Measurements from ENCODE around the gene EML4. TPM values are rescaled to one million over a fixed set of nuclear protein-coding genes. Genes with fewer than 3 reads are reported as not detected.

The EML4 gene
- total RNA-seq, 2 experiments from 2014 or later, result 37.1 to 43.2 TPM

DNA sequence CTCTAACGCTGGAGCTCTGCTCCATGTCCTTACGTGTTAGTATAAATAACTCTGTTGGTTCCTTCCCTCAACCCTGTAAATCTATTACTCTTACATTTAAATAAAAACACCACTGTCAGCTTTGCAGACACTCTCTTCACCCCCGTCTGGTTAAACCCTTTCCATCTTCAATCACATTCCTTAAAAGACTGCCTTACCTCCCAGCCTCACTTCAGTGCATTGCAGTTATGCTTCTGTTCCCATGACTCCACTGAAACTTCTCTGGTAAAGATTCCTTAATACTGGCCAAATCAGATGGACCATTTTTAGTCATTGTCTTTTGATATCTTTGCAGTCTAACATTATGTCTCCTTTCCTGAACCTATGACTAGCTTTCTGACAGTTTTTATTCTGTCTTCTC is 61.7 kb downstream of the EML4 start:
- intact Hi-C loops (cut with micrococcal nuclease; ENCODE audit: unreplicated experiment), result no loop called here
- ChIA-PET POLR2A (interaction anchor here (1.8 kb wide), 1 partner anchor 11 kb away, joined by 5 read pairs; no protein-coding TSS in a partner anchor), CTCF (ENCODE audit: unreplicated experiment) (no interaction called here)
- Histone ChIP-seq H3K4me3 (ENCODE audit: low read depth, low read length, poor library complexity, severe bottlenecking) (no peak overlapping the region), H4K20me1 (ENCODE audit: insufficient read depth, low read length) (no peaks in the 10 kb centered on the region), H3K79me2 (ENCODE audit: insufficient read depth, low read depth, low read length) (0 out of 2 replicates have a peak, but pooled peaks cover 5% of the 10 kb centered on the region), H3K9me2 (ENCODE audit: insufficient read depth, low read length) (no peaks in the 10 kb centered on the region), H3K4me2 (ENCODE audit: low read length) (no peak overlapping the region), H3K27ac (ENCODE audit: low read depth, low read length, poor library complexity, severe bottlenecking) (no peak overlapping the region), H3K4me1 (ENCODE audit: insufficient read depth, low read length, poor library complexity, severe bottlenecking) (no peaks in the 10 kb centered on the region), H3K36me3 (ENCODE audit: insufficient read depth, low read length) (no peaks in the 10 kb centered on the region), H2AFZ (ENCODE audit: low read length) (no peak overlapping the region), H3K9me3 (ENCODE audit: low read length) (no peaks in the 10 kb centered on the region)
- TF ChIP-seq EZH2phosphoT487 (IDR thresholded peaks at IDR 0.05; ENCODE audit: borderline replicate concordance, low read depth, low read length), result no peak
- TF ChIP-seq, protein P1, sequence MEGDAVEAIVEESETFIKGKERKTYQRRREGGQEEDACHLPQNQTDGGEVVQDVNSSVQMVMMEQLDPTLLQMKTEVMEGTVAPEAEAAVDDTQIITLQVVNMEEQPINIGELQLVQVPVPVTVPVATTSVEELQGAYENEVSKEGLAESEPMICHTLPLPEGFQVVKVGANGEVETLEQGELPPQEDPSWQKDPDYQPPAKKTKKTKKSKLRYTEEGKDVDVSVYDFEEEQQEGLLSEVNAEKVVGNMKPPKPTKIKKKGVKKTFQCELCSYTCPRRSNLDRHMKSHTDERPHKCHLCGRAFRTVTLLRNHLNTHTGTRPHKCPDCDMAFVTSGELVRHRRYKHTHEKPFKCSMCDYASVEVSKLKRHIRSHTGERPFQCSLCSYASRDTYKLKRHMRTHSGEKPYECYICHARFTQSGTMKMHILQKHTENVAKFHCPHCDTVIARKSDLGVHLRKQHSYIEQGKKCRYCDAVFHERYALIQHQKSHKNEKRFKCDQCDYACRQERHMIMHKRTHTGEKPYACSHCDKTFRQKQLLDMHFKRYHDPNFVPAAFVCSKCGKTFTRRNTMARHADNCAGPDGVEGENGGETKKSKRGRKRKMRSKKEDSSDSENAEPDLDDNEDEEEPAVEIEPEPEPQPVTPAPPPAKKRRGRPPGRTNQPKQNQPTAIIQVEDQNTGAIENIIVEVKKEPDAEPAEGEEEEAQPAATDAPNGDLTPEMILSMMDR (conservative IDR thresholded peaks at IDR 0.05; ENCODE audit: low read length), result no peak
- no TSS peak for BruUV-seq (replicated peaks)
- DNase-seq (ENCODE audit: low spot score), result no peak

DNA sequence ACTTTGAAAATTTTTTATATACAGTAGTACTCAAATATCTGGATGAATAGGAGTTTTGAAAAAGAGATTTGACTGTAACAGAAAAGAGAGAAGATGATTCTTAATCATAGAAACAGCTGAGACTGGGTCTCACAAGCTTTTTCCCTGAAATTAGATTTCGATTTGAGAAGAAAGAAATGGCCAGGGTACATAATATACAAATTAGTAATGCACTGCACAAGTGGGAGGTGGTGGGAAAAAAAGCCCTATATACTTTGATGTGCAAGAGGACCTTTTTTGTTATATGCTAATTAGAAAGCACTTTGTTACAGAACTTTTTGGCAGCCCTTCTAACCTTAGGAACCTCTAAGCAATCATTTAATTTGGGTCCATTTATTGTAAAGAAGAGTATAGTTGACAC is 62.9 kb downstream of the EML4 start:
- TF ChIP-seq, protein P1 (conservative IDR thresholded peaks at IDR 0.05; ENCODE audit: low read length), result no peak
- TF ChIP-seq EZH2phosphoT487 (IDR thresholded peaks at IDR 0.05; ENCODE audit: borderline replicate concordance, low read depth, low read length), result no peak
- H3K4me2 ChIP-seq (ENCODE audit: low read length), result no peak overlapping the region
- ChIA-PET POLR2A (interaction anchor here (0.7 kb wide), 1 partner anchor 137 kb away, joined by 3 read pairs; no protein-coding TSS in a partner anchor), CTCF (ENCODE audit: unreplicated experiment) (no interaction called here)
- H3K9me2 ChIP-seq (ENCODE audit: insufficient read depth, low read length), result no peaks in the 10 kb centered on the region
- no peak overlapping the region for H2AFZ ChIP-seq (ENCODE audit: low read length)
- no peaks in the 10 kb centered on the region for H3K4me1 ChIP-seq (ENCODE audit: insufficient read depth, low read length, poor library complexity, severe bottlenecking)
- H3K36me3 ChIP-seq (ENCODE audit: insufficient read depth, low read length), result no peaks in the 10 kb centered on the region
- H3K79me2 ChIP-seq (ENCODE audit: insufficient read depth, low read depth, low read length), result 0 out of 2 replicates have a peak, but pooled peaks cover 5% of the 10 kb centered on the region
- no TSS peak for BruUV-seq (replicated peaks)
- H4K20me1 ChIP-seq (ENCODE audit: insufficient read depth, low read length), result no peaks in the 10 kb centered on the region
- no peak overlapping the region for H3K4me3 ChIP-seq (ENCODE audit: low read depth, low read length, poor library complexity, severe bottlenecking)
- DNase-seq (ENCODE audit: low spot score), result no peak
- H3K27ac ChIP-seq (ENCODE audit: low read depth, low read length, poor library complexity, severe bottlenecking), result no peak overlapping the region
- intact Hi-C loops (cut with micrococcal nuclease; ENCODE audit: unreplicated experiment), result no loop called here
- H3K9me3 ChIP-seq (ENCODE audit: low read length), result no peaks in the 10 kb centered on the region

DNA sequence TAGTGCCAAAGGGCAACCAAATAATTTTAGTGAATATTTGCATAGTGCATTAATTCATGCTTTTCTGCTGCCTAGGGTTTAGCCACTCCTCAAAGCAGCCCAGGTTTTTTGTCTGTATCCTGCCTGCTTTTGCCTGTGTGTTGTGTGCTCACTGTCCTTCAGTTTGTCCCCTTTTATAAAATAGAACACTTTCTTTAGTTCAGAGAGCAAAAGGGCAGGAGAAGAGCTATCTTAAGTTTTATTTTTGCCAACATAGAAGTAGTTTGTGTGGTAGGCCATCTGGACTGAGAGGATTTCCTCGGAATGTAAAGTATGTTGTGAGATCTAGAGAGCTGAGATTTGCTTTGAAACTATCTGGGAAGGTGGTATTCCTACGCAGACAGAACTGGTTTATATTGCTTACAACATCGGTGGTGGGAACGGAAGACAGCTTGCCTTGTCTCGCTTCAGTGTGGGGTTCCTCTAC is 64.9 kb downstream of the EML4 start:
- no peaks in the 10 kb centered on the region for H3K9me3 ChIP-seq (ENCODE audit: low read length)
- POLR2A ChIA-PET, result interaction anchor here (0.8 to 1.3 kb wide), 3 partner anchors 8 to 146 kb away, joined by 3 to 5 read pairs (median 3); no protein-coding TSS in a partner anchor
- BruUV-seq (replicated peaks), result no TSS peak
- H3K4me3 ChIP-seq (ENCODE audit: low read depth, low read length, poor library complexity, severe bottlenecking), result no peak overlapping the region
- no peaks in the 10 kb centered on the region for H4K20me1 ChIP-seq (ENCODE audit: insufficient read depth, low read length)
- H3K4me2 ChIP-seq (ENCODE audit: low read length), result no peak overlapping the region
- no peak overlapping the region for H2AFZ ChIP-seq (ENCODE audit: low read length)
- CTCF ChIA-PET (ENCODE audit: unreplicated experiment), result no interaction called here
- H3K4me1 ChIP-seq (ENCODE audit: insufficient read depth, low read length, poor library complexity, severe bottlenecking), result no peaks in the 10 kb centered on the region
- intact Hi-C loops (cut with micrococcal nuclease; ENCODE audit: unreplicated experiment), result no loop called here
- no peak overlapping the region for H3K27ac ChIP-seq (ENCODE audit: low read depth, low read length, poor library complexity, severe bottlenecking)
- DNase-seq (ENCODE audit: low spot score), result no peak
- no peaks in the 10 kb centered on the region for H3K9me2 ChIP-seq (ENCODE audit: insufficient read depth, low read length)
- no peaks in the 10 kb centered on the region for H3K79me2 ChIP-seq (ENCODE audit: insufficient read depth, low read depth, low read length)
- no peaks in the 10 kb centered on the region for H3K36me3 ChIP-seq (ENCODE audit: insufficient read depth, low read length)
- no peak for TF ChIP-seq EZH2phosphoT487 (IDR thresholded peaks at IDR 0.05; ENCODE audit: borderline replicate concordance, low read depth, low read length)
- TF ChIP-seq, protein P1 (conservative IDR thresholded peaks at IDR 0.05; ENCODE audit: low read length), result no peak
